CD4-positive, alpha-beta T cell (primary cell): ENCODE data around the gene PPP1R13B. TPM values are rescaled to one million over a fixed set of nuclear protein-coding genes. Genes with fewer than 3 reads are reported as not detected.
A peak's percentile ranks its signal among the peaks of the same experiment; 100 is the strongest.

Source experiments
- ATAC-seq: fragments of 200-7000 bp; cut with Tn5 transposase; one replicate; pipeline ENCODE4 v1.10.0; 2022; ENCODE audit warnings: mild to moderate bottlenecking; ENCODE audit not compliant: poor library complexity
- CTCF ChIA-PET: fragments of 350-600 bp; sonication (Branson Sonifier 250); formaldehyde crosslinking; loops from one replicate; lab custom pipeline; 2021; ENCODE audit warnings: antibody characterized with exemption, inconsistent platforms; lab: Charles Lee
- POLR2A ChIA-PET: fragments of 350-600 bp; sonication (Branson Sonifier 250); formaldehyde crosslinking; loops from one replicate; lab custom pipeline; 2021; ENCODE audit warnings: antibody characterized with exemption, inconsistent platforms; lab: Charles Lee
- DNase-seq, 14 experiments: peaks; one replicate each; pipeline ENCODE4 v3.0.0-alpha.2; 2013 to 2020; ENCODE audit warnings: mixed read lengths in 2 of 14
- H3K27ac ChIP-seq, 2 donors: one replicate each; pipeline versions ENCODE4 v1.5.1 to v1.7.0; 2013; ENCODE audit warnings: low read length in 2 of 2, low read depth in 1 of 2, mild to moderate bottlenecking in 1 of 2
- H3K27me3 ChIP-seq, 2 experiments: 1 replicate in 1 of 2; 2 replicates in 1 of 2; pipeline versions ENCODE4 v1.6.1 to v1.7.0; 2013; ENCODE audit warnings: low read length in 2 of 2, control low read depth in 1 of 2, mild to moderate bottlenecking in 1 of 2, moderate library complexity in 1 of 2; ENCODE audit not compliant: insufficient read depth in 2 of 2, control insufficient read depth in 1 of 2
- H3K36me3 ChIP-seq: one replicate; pipeline ENCODE4 v1.6.1; 2013; ENCODE audit warnings: low read length, control low read depth; ENCODE audit not compliant: insufficient read depth
- H3K4me1 ChIP-seq: one replicate; pipeline ENCODE4 v1.6.1; 2013; ENCODE audit warnings: low read length, control low read depth; ENCODE audit not compliant: insufficient read depth
- H3K4me3 ChIP-seq: one replicate; pipeline ENCODE4 v1.5.1; 2013; ENCODE audit warnings: mild to moderate bottlenecking, low read length, moderate library complexity
- H3K9me3 ChIP-seq, 2 experiments: 1 replicate in 1 of 2; 2 replicates in 1 of 2; pipeline versions ENCODE4 v1.6.1 to v1.7.0; 2013; ENCODE audit warnings: low read length in 2 of 2, mild to moderate bottlenecking in 2 of 2, control low read depth in 1 of 2, moderate library complexity in 1 of 2; ENCODE audit not compliant: control insufficient read depth in 1 of 2, insufficient read depth in 1 of 2
- H3K27ac Mint-ChIP-seq: one replicate; pipeline ENCODE4 v1.8.0; 2020; ENCODE audit warnings: mixed read lengths
- H3K27me3 Mint-ChIP-seq: one replicate; pipeline ENCODE4 v1.8.0; 2021; ENCODE audit warnings: mixed read lengths
- H3K36me3 Mint-ChIP-seq: one replicate; pipeline ENCODE4 v1.8.0; 2021; ENCODE audit warnings: low read depth, mixed read lengths
- H3K4me1 Mint-ChIP-seq: one replicate; pipeline ENCODE4 v1.8.0; 2021; ENCODE audit warnings: low read depth, mixed read lengths
- H3K4me3 Mint-ChIP-seq: one replicate; pipeline ENCODE4 v1.8.0; 2020; ENCODE audit warnings: mild to moderate bottlenecking, mixed read lengths
- H3K9me3 Mint-ChIP-seq: one replicate; pipeline ENCODE4 v1.8.0; 2020; ENCODE audit warnings: mixed read lengths
- intact Hi-C, 2 experiments: fragments of 100-400 bp; cut with DNase I in 1 of 2; cut with micrococcal nuclease in 1 of 2; formaldehyde crosslinking; loops; one replicate each; pipeline versions ENCODE4 v1.15.1 to v1.9.0; 2023 to 2025; cut with DNase I, micrococcal nuclease
- total RNA-seq, 174 experiments: library from RNA in 2 of 174; stranded (reverse) in 2 of 174; gene quantifications; one replicate each; pipeline ENCODE4 v1.2.3 and lab custom pipeline; 2021 to 2026
- TF ChIP-seq, protein P1 (sequence below): fragments of 200-600 bp; IDR thresholded peaks from one replicate; pipeline ENCODE4 v1.8.0; 2022; ENCODE audit warnings: antibody characterized with exemption, mild to moderate bottlenecking

Gene PPP1R13B
- total RNA-seq, 2 experiments from 2014 or later, result 14.3 to 14.4 TPM

DNA sequence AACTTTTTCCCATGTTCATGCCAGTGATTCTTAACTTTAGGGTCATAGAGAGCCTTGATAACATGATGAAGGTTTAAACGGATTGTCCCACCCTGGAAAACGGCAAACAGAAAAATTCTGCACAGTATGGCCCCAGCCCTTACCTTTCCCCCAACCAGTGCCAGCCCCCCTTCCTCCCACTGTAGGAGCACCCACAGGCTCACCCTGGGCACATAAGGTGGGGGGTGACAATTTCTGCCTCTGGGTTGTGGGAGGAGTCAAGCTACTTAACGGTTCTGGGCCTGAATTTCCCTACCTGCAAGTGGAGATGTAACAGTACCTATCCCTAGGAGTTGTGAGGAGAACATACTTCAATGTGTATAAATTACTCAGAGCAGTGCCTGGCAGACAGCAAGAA, 150.2 kb downstream of the PPP1R13B start:
- Histone ChIP-seq H3K9me3 (no peaks in the 10 kb centered on the region), H3K27ac (no peak overlapping the region), H3K4me3 (no peak overlapping the region), H3K36me3 (peaks cover 78% of the 10 kb centered on the region), H3K4me1 (peaks cover 7% of the 10 kb centered on the region), H3K27me3 (no peaks in the 10 kb centered on the region)
- H3K4me1 Mint-ChIP-seq, result peaks cover 4% of the 10 kb centered on the region
- no peaks in the 10 kb centered on the region for H3K27me3 Mint-ChIP-seq
- peaks cover 64% of the 10 kb centered on the region for H3K36me3 Mint-ChIP-seq
- ATAC-seq (no peak), DNase-seq (no peak)
- CTCF ChIA-PET, result no interaction called here
- intact Hi-C loops, result no loop called here
- POLR2A ChIA-PET, result no interaction called here
- H3K9me3 Mint-ChIP-seq, result no peaks in the 10 kb centered on the region
- TF ChIP-seq, protein P1, sequence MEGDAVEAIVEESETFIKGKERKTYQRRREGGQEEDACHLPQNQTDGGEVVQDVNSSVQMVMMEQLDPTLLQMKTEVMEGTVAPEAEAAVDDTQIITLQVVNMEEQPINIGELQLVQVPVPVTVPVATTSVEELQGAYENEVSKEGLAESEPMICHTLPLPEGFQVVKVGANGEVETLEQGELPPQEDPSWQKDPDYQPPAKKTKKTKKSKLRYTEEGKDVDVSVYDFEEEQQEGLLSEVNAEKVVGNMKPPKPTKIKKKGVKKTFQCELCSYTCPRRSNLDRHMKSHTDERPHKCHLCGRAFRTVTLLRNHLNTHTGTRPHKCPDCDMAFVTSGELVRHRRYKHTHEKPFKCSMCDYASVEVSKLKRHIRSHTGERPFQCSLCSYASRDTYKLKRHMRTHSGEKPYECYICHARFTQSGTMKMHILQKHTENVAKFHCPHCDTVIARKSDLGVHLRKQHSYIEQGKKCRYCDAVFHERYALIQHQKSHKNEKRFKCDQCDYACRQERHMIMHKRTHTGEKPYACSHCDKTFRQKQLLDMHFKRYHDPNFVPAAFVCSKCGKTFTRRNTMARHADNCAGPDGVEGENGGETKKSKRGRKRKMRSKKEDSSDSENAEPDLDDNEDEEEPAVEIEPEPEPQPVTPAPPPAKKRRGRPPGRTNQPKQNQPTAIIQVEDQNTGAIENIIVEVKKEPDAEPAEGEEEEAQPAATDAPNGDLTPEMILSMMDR, result no peak
- H3K27ac Mint-ChIP-seq, result no peak overlapping the region
- H3K4me3 Mint-ChIP-seq, result no peak overlapping the region

GRCh38 chr14:103696466-103697071, 150.8 kb downstream of the PPP1R13B start:
- Histone ChIP-seq H3K4me1 (peaks cover 7% of the 10 kb centered on the region), H3K4me3 (no peak overlapping the region), H3K27me3 (no peaks in the 10 kb centered on the region), H3K36me3 (peaks cover 79% of the 10 kb centered on the region), H3K9me3 (no peaks in the 10 kb centered on the region), H3K27ac (peak overlapping the region in 1 of 2 donors; percentile 29)
- CTCF ChIA-PET, result no interaction called here
- Mint-ChIP-seq H3K36me3 (peaks cover 59% of the 10 kb centered on the region), H3K9me3 (no peaks in the 10 kb centered on the region), H3K27ac (peak overlapping the region; percentile 54), H3K4me3 (no peak overlapping the region), H3K4me1 (peaks cover 4% of the 10 kb centered on the region), H3K27me3 (no peaks in the 10 kb centered on the region)
- ATAC-seq (no peak), DNase-seq (no peak)
- POLR2A ChIA-PET, result no interaction called here
- TF ChIP-seq, protein P1, result no peak
- intact Hi-C loops, result no loop called here

GRCh38 chr14:103696070-103696402, 151.3 kb downstream of the PPP1R13B start:
- H3K36me3 Mint-ChIP-seq, result peaks cover 55% of the 10 kb centered on the region
- no peak for ATAC-seq
- no peaks in the 10 kb centered on the region for H3K27me3 ChIP-seq
- no peaks in the 10 kb centered on the region for H3K9me3 ChIP-seq
- CTCF ChIA-PET, result no interaction called here
- POLR2A ChIA-PET, result no interaction called here
- peaks cover 7% of the 10 kb centered on the region for H3K4me1 ChIP-seq
- intact Hi-C loops, result no loop called here
- no peak overlapping the region for H3K4me3 ChIP-seq
- no peak overlapping the region for H3K4me3 Mint-ChIP-seq
- no peak for DNase-seq
- no peaks in the 10 kb centered on the region for H3K27me3 Mint-ChIP-seq
- peaks cover 4% of the 10 kb centered on the region for H3K4me1 Mint-ChIP-seq
- H3K9me3 Mint-ChIP-seq, result no peaks in the 10 kb centered on the region
- peak overlapping the region; percentile 54 for H3K27ac Mint-ChIP-seq
- no peak overlapping the region for H3K27ac ChIP-seq
- TF ChIP-seq, protein P1, result no peak
- H3K36me3 ChIP-seq, result peaks cover 78% of the 10 kb centered on the region
